Measurements from ENCODE around the gene USP14. TPM values are rescaled to one million over a fixed set of nuclear protein-coding genes. Genes with fewer than 3 reads are reported as not detected.

The USP14 gene
- total and polyA plus RNA-seq, 2 of the 8 experiments (the other 6 are each of a cell fraction or from before 2014, with no cell fraction given): 14.8 to 91.1 TPM

- Histone ChIP-seq H3K27me3 (replicated peaks in 1 of 4; ENCODE audit: control insufficient read depth in 3 of 4, extremely low read depth in 1 of 4, insufficient read depth in 3 of 4, low read length in 3 of 4) (peaks cover 0 to 1% (median 0%) of the 10 kb centered on the region in 4 experiments; a peak in 1 of 7 replicates), H3K36me3 (ENCODE audit: control insufficient read depth in 2 of 4, insufficient read depth in 4 of 4, low read length in 3 of 4) (peaks cover 10 to 90% (median 62%) of the 10 kb centered on the region in 4 experiments; a peak in 7 of 8 replicates), H2BK20ac (ENCODE audit: low read length) (no peak overlapping the region), H3K18ac (ENCODE audit: extremely low read depth, low read length) (no peak overlapping the region), H2BK12ac (ENCODE audit: low read depth, low read length) (no peak overlapping the region), H3K9me3 (ENCODE audit: insufficient read depth in 2 of 2, low read depth in 1 of 2, low read length in 1 of 2) (peaks cover 8 to 13% of the 10 kb centered on the region in 2 experiments; a peak in 3 of 4 replicates), H3K27ac (ENCODE audit: low read depth, low read length) (no peak overlapping the region), H3K23me2 (ENCODE audit: low read depth, low read length) (no peaks in the 10 kb centered on the region), H3K4ac (replicated peaks; ENCODE audit: insufficient read length, low read depth, low read length) (no peak overlapping the region), H4K20me1 (replicated peaks in 1 of 2; ENCODE audit: control insufficient read depth in 1 of 2, insufficient read depth in 2 of 2, low read length in 2 of 2) (peaks cover 0 to 3% of the 10 kb centered on the region in 2 experiments), H3K79me2 (ENCODE audit: control insufficient read depth in 1 of 2, insufficient read depth in 2 of 2, low read length in 2 of 2) (no peaks in the 10 kb centered on the region), H4K8ac (ENCODE audit: extremely low read depth, insufficient read depth, low read length) (no peak overlapping the region), H3K14ac (ENCODE audit: insufficient read length) (no peak overlapping the region), H2BK5ac (ENCODE audit: low read depth, low read length) (no peak overlapping the region), H2AFZ (ENCODE audit: low read length) (no peak overlapping the region), H3K79me1 (ENCODE audit: low read depth, low read length) (no peaks in the 10 kb centered on the region), H3K9ac (replicated peaks in 1 of 4; ENCODE audit: extremely low read depth in 1 of 4, low read depth in 3 of 4, low read length in 3 of 4) (no peak overlapping the region), H3K4me2 (ENCODE audit: insufficient read depth in 1 of 2, low read depth in 2 of 2, low read length in 2 of 2) (no peak overlapping the region), H2BK120ac (replicated peaks; ENCODE audit: low read depth, low read length) (no peak overlapping the region), H3K4me1 (replicated peaks in 1 of 4; ENCODE audit: control insufficient read depth in 3 of 4, insufficient read depth in 4 of 4, low read length in 3 of 4) (no peaks in the 10 kb centered on the region), H3K56ac (replicated peaks; ENCODE audit: insufficient read length, low read depth, low read length) (no peak overlapping the region), H2BK15ac (ENCODE audit: low read length) (no peak overlapping the region), H4K91ac (replicated peaks; ENCODE audit: insufficient read length, low read length) (no peak overlapping the region), H3K4me3 (ENCODE audit: extremely low read depth in 1 of 4, insufficient read depth in 2 of 4, low read depth in 3 of 4, low read length in 4 of 4) (no peak overlapping the region), H3K23ac (ENCODE audit: insufficient read length) (no peak overlapping the region), H4K5ac (ENCODE audit: insufficient read length, low read depth, low read length) (no peak overlapping the region), H2AK5ac (ENCODE audit: low read depth, low read length) (no peak overlapping the region)
- POLR2A ChIA-PET (ENCODE audit: partially characterized antibody): no interaction called here
- FAIRE-seq: no peak
- DNase-seq (ENCODE audit: low read depth in 1 of 2, low spot score in 2 of 2): no peak
- WGBS, 2 experiments (ENCODE audit: extremely low coverage in 1 of 2, insufficient coverage in 1 of 2, insufficient read length in 1 of 2, insufficient replicate concordance in 2 of 2, low coverage in 1 of 2, low lambda C conversion rate in 2 of 2, missing lambda C conversion rate in 1 of 2): 92% methylated on average over 5 of the region's 5 CpGs; no CpG with 5 or more reads in 1 of the 2 experiments
- CTCF ChIA-PET (ENCODE audit: partially characterized antibody): no interaction called here
- TF ChIP-seq HDAC6 (IDR thresholded peaks at IDR 0.05; ENCODE audit: low read depth, low read length): no peak
- TF ChIP-seq CREB1 (IDR thresholded peaks at IDR 0.05): no peak
Measured at GRCh38 chr18:217532-218336, 59.4 kb downstream of the USP14 start.
